Right atrium auricular region (tissue), 2 donors: ENCODE results near the gene HTN3. TPM values are rescaled to one million over a fixed set of nuclear protein-coding genes. Genes with fewer than 3 reads are reported as not detected.
"Not testable (repeated sequence)": the region's sequence is repeated elsewhere in the genome, so short reads cannot be mapped to it uniquely, and the experiment has no call there.

ENCODE experiments used
- DNase-seq: peaks from one replicate; pipeline ENCODE4 v3.0.0-alpha.2; 2019; ENCODE audit warnings: low spot score
- H3K27ac ChIP-seq, 2 donors: fragments of 200-600 bp; sonication (generic); 1 replicate in 1 of 2; 2 replicates in 1 of 2; pipeline ENCODE4 v1.5.1; 2016 to 2019
- H3K27me3 ChIP-seq, 2 donors: fragments of 200-600 bp; sonication (generic); one replicate each; pipeline versions ENCODE4 v1.5.1 to v1.6.0; 2017 to 2019
- H3K36me3 ChIP-seq: fragments of 200-600 bp; sonication (generic); one replicate; pipeline ENCODE4 v1.5.1; 2016
- H3K4me1 ChIP-seq, 2 donors: fragments of 200-600 bp; sonication (generic); one replicate each; pipeline versions ENCODE4 v1.5.1 to v1.6.0; 2017 to 2019
- H3K4me3 ChIP-seq, 2 donors: fragments of 200-600 bp; sonication (generic); 1 replicate in 1 of 2; 2 replicates in 1 of 2; pipeline ENCODE4 v1.5.1; 2017 to 2019; ENCODE audit warnings: mild to moderate bottlenecking in 1 of 2, moderate library complexity in 1 of 2
- H3K9me3 ChIP-seq, 2 donors: fragments of 200-600 bp; sonication (generic); one replicate each; pipeline ENCODE4 v1.5.1; 2019
- total RNA-seq, 2 donors: library from RNA; depleted of rRNA; stranded (reverse); fragments of >200 nt; gene quantifications; one replicate each; pipeline ENCODE4 v1.1.0, GENCODE V29; 2016
- TF ChIP-seq, protein P1 (sequence below), 2 donors: fragments of 200-600 bp; sonication (generic); IDR thresholded peaks; one replicate each; pipeline ENCODE4 v1.5.1; 2019; ENCODE audit warnings: antibody characterized with exemption in 2 of 2

The HTN3 gene
- total RNA-seq, 2 donors from 2014 or later, result not detected

DNA sequence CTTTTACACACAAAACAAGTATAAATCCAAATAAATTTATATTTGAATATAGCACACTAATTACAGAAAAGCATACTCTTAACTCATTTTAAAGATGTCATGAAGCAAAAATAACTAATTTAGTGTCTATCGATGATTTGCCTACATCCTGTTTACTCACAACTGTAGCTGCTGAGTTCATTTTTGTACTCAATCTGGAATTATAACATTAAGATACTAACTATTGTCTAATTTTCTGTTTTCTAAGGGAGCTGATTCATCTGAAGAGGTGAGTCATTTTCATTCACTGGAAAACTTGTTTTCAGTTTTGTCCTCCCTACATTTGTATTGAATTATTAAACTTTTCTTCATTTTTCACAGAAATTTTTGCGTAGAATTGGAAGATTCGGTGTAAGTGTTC, 28.8 kb upstream of the HTN3 start:
- Histone ChIP-seq H3K4me3 (no peak overlapping the region), H3K4me1 (no peaks in the 10 kb centered on the region), H3K36me3 (no peaks in the 10 kb centered on the region), H3K9me3 (no peaks in the 10 kb centered on the region), H3K27ac (no peak overlapping the region), H3K27me3 (no peaks in the 10 kb centered on the region)
- TF ChIP-seq, protein P1, sequence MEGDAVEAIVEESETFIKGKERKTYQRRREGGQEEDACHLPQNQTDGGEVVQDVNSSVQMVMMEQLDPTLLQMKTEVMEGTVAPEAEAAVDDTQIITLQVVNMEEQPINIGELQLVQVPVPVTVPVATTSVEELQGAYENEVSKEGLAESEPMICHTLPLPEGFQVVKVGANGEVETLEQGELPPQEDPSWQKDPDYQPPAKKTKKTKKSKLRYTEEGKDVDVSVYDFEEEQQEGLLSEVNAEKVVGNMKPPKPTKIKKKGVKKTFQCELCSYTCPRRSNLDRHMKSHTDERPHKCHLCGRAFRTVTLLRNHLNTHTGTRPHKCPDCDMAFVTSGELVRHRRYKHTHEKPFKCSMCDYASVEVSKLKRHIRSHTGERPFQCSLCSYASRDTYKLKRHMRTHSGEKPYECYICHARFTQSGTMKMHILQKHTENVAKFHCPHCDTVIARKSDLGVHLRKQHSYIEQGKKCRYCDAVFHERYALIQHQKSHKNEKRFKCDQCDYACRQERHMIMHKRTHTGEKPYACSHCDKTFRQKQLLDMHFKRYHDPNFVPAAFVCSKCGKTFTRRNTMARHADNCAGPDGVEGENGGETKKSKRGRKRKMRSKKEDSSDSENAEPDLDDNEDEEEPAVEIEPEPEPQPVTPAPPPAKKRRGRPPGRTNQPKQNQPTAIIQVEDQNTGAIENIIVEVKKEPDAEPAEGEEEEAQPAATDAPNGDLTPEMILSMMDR (IDR thresholded peaks at IDR 0.05), result no peak
- no peak for DNase-seq

DNA sequence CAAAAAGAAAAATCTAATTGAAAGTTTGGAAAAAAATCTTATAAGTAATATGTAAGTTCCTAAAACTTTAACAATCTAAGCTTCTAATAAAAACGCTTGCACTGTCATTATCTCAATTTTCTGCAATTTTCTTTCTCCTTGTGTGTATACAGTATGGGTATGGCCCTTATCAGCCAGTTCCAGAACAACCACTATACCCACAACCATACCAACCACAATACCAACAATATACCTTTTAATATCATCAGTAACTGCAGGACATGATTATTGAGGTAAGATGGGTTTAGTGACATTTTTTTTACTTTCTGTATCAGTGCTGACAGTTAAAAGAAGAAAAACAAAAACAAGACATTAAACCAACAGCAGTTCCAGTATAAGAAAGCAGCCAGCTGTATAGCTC, 27.5 kb upstream of the HTN3 start:
- H3K4me1 ChIP-seq, result no peaks in the 10 kb centered on the region

DNA sequence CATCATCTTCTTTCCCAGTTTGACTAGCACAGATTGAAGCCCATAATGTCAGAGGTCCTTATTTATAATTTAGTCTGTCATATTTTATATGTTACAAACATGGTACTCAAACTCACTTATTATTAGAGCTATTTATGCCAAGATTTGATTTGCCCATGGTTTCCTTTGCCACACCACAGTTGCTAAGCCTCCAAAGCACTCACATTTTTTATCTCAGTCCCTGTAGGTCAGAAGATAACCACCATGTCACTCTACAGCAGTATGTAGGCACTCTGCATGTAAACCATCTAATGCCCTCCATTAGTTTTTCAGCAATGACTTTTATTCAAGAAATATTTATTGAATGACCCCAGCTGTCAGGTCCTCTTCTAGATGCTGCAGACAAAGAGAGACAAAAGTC, 25.8 kb upstream of the HTN3 start:
- TF ChIP-seq, protein P1 (IDR thresholded peaks at IDR 0.05), result no peak
- Histone ChIP-seq H3K27me3 (no peaks in the 10 kb centered on the region), H3K36me3 (no peaks in the 10 kb centered on the region), H3K9me3 (no peaks in the 10 kb centered on the region), H3K27ac (no peak overlapping the region), H3K4me1 (no peaks in the 10 kb centered on the region), H3K4me3 (no peak overlapping the region)
- no peak for DNase-seq

More for the DNA sequence above, 27.5 kb upstream of the HTN3 start:
- no peaks in the 10 kb centered on the region for H3K9me3 ChIP-seq
- H3K36me3 ChIP-seq, result no peaks in the 10 kb centered on the region
- TF ChIP-seq, protein P1 (IDR thresholded peaks at IDR 0.05), result no peak
- H3K27ac ChIP-seq, result no peak overlapping the region
- no peaks in the 10 kb centered on the region for H3K27me3 ChIP-seq
- DNase-seq, result no peak
- H3K4me3 ChIP-seq, result no peak overlapping the region

DNA sequence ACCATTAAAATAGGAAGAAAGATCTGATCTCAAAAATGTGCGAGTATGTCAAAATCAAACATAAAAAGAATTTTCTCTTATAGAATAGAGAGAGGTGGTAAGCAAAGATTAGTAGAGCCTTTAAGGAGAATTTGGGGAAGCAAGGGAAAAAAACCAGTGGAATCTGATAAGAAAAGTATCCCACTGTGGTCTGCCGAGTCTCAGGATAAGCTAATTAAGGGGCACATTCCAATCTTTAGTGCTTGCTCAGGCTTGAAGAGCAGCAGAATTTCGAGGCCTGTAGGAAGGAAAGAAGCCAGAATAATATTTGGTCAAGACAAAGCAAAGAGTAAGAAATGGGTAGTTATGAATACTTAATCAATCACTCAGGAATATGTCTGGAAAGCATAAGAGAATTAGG, 19.5 kb upstream of the HTN3 start:
- no peak overlapping the region for H3K4me3 ChIP-seq
- no peaks in the 10 kb centered on the region for H3K9me3 ChIP-seq
- TF ChIP-seq, protein P1 (IDR thresholded peaks at IDR 0.05), result no peak
- no peak overlapping the region for H3K27ac ChIP-seq
- H3K36me3 ChIP-seq, result no peaks in the 10 kb centered on the region
- no peaks in the 10 kb centered on the region for H3K4me1 ChIP-seq
- H3K27me3 ChIP-seq, result no peaks in the 10 kb centered on the region
- DNase-seq, result no peak

DNA sequence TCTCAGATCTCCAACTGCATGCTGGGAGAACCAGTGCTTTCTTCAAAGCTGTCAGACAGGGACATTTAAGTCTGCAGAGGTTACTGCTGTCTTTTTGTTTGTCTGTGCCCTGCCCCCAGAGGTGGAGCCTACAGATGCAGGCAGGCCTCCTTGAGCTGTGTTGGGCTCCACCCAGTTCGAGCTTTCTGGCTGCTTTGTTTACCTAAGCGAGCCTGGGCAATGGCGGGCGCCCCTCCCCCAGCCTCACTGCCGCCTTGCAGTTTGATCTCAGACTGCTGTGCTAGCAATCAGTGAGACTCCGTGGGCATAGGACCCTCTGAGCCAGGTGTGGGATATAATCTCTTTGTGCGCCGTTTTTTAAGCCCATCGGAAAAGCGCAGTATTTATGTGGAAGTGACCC, 9.3 kb upstream of the HTN3 start:
- H3K27me3 ChIP-seq, H3K36me3 ChIP-seq, DNase-seq, H3K27ac ChIP-seq, H3K4me1 ChIP-seq, H3K9me3 ChIP-seq, H3K4me3 ChIP-seq: not testable (repeated sequence)

DNA sequence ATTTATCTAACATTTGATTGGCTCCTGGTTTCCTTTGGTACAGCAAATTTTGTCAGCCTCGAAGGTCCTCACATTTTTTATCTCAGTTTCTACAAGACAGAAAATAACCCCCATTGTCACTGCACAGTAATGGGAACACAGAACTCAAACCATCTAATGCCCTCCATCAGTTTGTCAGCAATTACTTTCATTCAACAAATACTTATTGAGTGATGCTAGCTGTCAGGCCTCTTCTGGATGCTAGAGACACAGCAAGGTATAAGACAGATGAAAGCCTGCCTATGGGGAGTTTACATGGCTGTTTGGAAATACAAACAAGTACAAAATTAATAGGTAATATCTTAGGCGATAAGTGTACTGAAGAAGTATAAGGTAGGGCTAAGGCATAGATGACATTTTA, 5.0 kb upstream of the HTN3 start:
- no peak overlapping the region for H3K4me3 ChIP-seq
- H3K27ac ChIP-seq, result no peak overlapping the region
- TF ChIP-seq, protein P1 (IDR thresholded peaks at IDR 0.05), result no peak

More for the DNA sequence above, 5.0 kb upstream of the HTN3 start:
- DNase-seq, result no peak
- Histone ChIP-seq H3K27me3 (no peaks in the 10 kb centered on the region), H3K4me1 (no peaks in the 10 kb centered on the region), H3K36me3 (no peaks in the 10 kb centered on the region), H3K9me3 (no peaks in the 10 kb centered on the region)
